Caco-2 (cell line): ENCODE data around the gene LMF2. TPM values are rescaled to one million over a fixed set of nuclear protein-coding genes. Genes with fewer than 3 reads are reported as not detected.

Experiments
- BruUV-seq: library from RNA; stranded (reverse); fragments of 400-500 nt; replicated peaks from 2 replicates; lab custom pipeline; 2021; lab: Mats Ljungman, UMichigan
- CTCF ChIA-PET: fragments of 300-600 bp; sonication (Branson Sonifier 250); formaldehyde crosslinking; loops from one replicate; lab custom pipeline; 2022; ENCODE audit warnings: antibody characterized with exemption; lab: Charles Lee
- POLR2A ChIA-PET: fragments of 300-600 bp; sonication (Branson Sonifier 250); formaldehyde crosslinking; loops from one replicate; lab custom pipeline; 2022; ENCODE audit warnings: antibody characterized with exemption; lab: Charles Lee
- DNase-seq, 2 experiments: peaks; one replicate each; pipeline versions ENCODE4 v3.0.0 to v3.0.0-alpha.2; 2020 to 2022
- H3K27me3 ChIP-seq: replicated peaks from 2 replicates; pipeline ENCODE4 v1.6.0; 2011; ENCODE audit warnings: low read length; ENCODE audit not compliant: control insufficient read depth, insufficient read depth
- H3K36me3 ChIP-seq: 2 replicates; pipeline ENCODE4 v1.5.1; 2011; ENCODE audit warnings: low read length; ENCODE audit not compliant: control insufficient read depth, insufficient read depth
- H3K4me1 ChIP-seq: fragments of 250-450 bp; sonication (Bioruptor Pico); 2 replicates; pipeline ENCODE4 v1.5.1; 2020; ENCODE audit warnings: mild to moderate bottlenecking
- H3K4me3 ChIP-seq: 2 replicates; pipeline ENCODE4 v1.5.1; 2011; ENCODE audit warnings: low read depth, mild to moderate bottlenecking, control low read depth, low read length
- H3K9me3 ChIP-seq: fragments of 250-450 bp; sonication (Bioruptor Pico); 2 replicates; pipeline ENCODE4 v1.5.1; 2020; ENCODE audit warnings: mild to moderate bottlenecking, moderate library complexity
- H3K27ac Mint-ChIP-seq: one replicate; pipeline ENCODE4 v1.8.0; 2022; ENCODE audit warnings: mixed read lengths; ENCODE audit not compliant: unreplicated experiment
- H3K27me3 Mint-ChIP-seq: one replicate; pipeline ENCODE4 v1.8.0; 2022; ENCODE audit warnings: mixed read lengths; ENCODE audit not compliant: insufficient read depth, unreplicated experiment
- H3K36me3 Mint-ChIP-seq: one replicate; pipeline ENCODE4 v1.8.0; 2022; ENCODE audit warnings: mild to moderate bottlenecking, mixed read lengths; ENCODE audit not compliant: insufficient read depth, unreplicated experiment
- H3K4me1 Mint-ChIP-seq: one replicate; pipeline ENCODE4 v1.8.0; 2022; ENCODE audit warnings: low read depth, mixed read lengths; ENCODE audit not compliant: unreplicated experiment
- H3K4me3 Mint-ChIP-seq: one replicate; pipeline ENCODE4 v1.8.0; 2022; ENCODE audit warnings: mild to moderate bottlenecking, moderate library complexity, mixed read lengths; ENCODE audit not compliant: unreplicated experiment
- H3K9me3 Mint-ChIP-seq: one replicate; pipeline ENCODE4 v1.8.0; 2022; ENCODE audit warnings: mixed read lengths; ENCODE audit not compliant: unreplicated experiment
- CTCF ChIP-seq, 2 experiments: fragments of 200-600 bp in 1 of 2; IDR thresholded peaks; 1 replicate in 1 of 2; 2 replicates in 1 of 2; pipeline versions ENCODE4 v1.5.1 to v1.8.0; 2011 to 2022; ENCODE audit warnings: antibody characterized with exemption in 1 of 2, control low read depth in 1 of 2, inconsistent platforms in 1 of 2, low read depth in 1 of 2, low read length in 1 of 2, mild to moderate bottlenecking in 1 of 2, moderate library complexity in 1 of 2; ENCODE audit not compliant: insufficient read depth in 1 of 2, severe bottlenecking in 1 of 2, unreplicated experiment in 1 of 2
- intact Hi-C: fragments of 100-400 bp; cut with micrococcal nuclease; formaldehyde crosslinking; loops from one replicate; pipeline ENCODE4 v1.10.0; 2022; ENCODE audit not compliant: unreplicated experiment
- total RNA-seq: library from RNA; stranded (reverse); gene quantifications from 2 replicates; pipeline ENCODE4 v1.2.3, GENCODE V29; 2022

Gene LMF2
- total RNA-seq, 1 experiment from 2014 or later, result 68.8 TPM

GRCh38 chr22:50465066-50465930 is 42.2 kb downstream of the LMF2 start:
- ChIA-PET POLR2A (no interaction called here), CTCF (no interaction called here)
- Histone ChIP-seq H3K9me3 (no peaks in the 10 kb centered on the region), H3K27me3 (no peaks in the 10 kb centered on the region), H3K4me3 (no peak overlapping the region), H3K36me3 (peaks cover 7% of the 10 kb centered on the region), H3K4me1 (peaks cover 9% of the 10 kb centered on the region; the same call in 1 of the 2 replicates)
- DNase-seq, result no peak
- peaks cover 15% of the 10 kb centered on the region for H3K36me3 Mint-ChIP-seq
- TF ChIP-seq CTCF (IDR thresholded peaks at IDR 0.05; ENCODE audit: insufficient read depth in 1 of 2, low read depth in 1 of 2, low read length in 1 of 2, severe bottlenecking in 1 of 2, unreplicated experiment in 1 of 2), result no peak
- intact Hi-C loops, result no loop called here
- H3K4me3 Mint-ChIP-seq, result no peak overlapping the region
- no TSS peak for BruUV-seq
- no peak overlapping the region for H3K27ac Mint-ChIP-seq
- H3K27me3 Mint-ChIP-seq, result no peaks in the 10 kb centered on the region
- H3K4me1 Mint-ChIP-seq, result peaks cover 5% of the 10 kb centered on the region
- H3K9me3 Mint-ChIP-seq, result no peaks in the 10 kb centered on the region

- no peak overlapping the region for H3K4me3 Mint-ChIP-seq
- H3K27ac Mint-ChIP-seq, result no peak overlapping the region
- TF ChIP-seq CTCF (IDR thresholded peaks at IDR 0.05; ENCODE audit: insufficient read depth in 1 of 2, low read depth in 1 of 2, low read length in 1 of 2, severe bottlenecking in 1 of 2, unreplicated experiment in 1 of 2), result no peak
- Histone ChIP-seq H3K9me3 (no peaks in the 10 kb centered on the region), H3K27me3 (no peaks in the 10 kb centered on the region), H3K4me1 (peaks cover 6% of the 10 kb centered on the region; the same call in 1 of the 2 replicates), H3K4me3 (no peak overlapping the region), H3K36me3 (peaks cover 7% of the 10 kb centered on the region)
- CTCF ChIA-PET, result no interaction called here
- POLR2A ChIA-PET, result no interaction called here
- H3K4me1 Mint-ChIP-seq, result peaks cover 5% of the 10 kb centered on the region
- no TSS peak for BruUV-seq
- no peaks in the 10 kb centered on the region for H3K27me3 Mint-ChIP-seq
- H3K9me3 Mint-ChIP-seq, result no peaks in the 10 kb centered on the region
- H3K36me3 Mint-ChIP-seq, result peaks cover 15% of the 10 kb centered on the region
- no peak for DNase-seq
- intact Hi-C loops, result no loop called here
Measured at GRCh38 chr22:50464451-50464850, 43.1 kb downstream of the LMF2 start.

- Histone ChIP-seq H3K27me3 (no peaks in the 10 kb centered on the region), H3K9me3 (no peaks in the 10 kb centered on the region), H3K4me1 (peaks cover 6% of the 10 kb centered on the region; the same call in 1 of the 2 replicates), H3K4me3 (no peak overlapping the region), H3K36me3 (peaks cover 7% of the 10 kb centered on the region)
- intact Hi-C loops, result no loop called here
- POLR2A ChIA-PET, result no interaction called here
- no peak for TF ChIP-seq CTCF (IDR thresholded peaks at IDR 0.05; ENCODE audit: insufficient read depth in 1 of 2, low read depth in 1 of 2, low read length in 1 of 2, severe bottlenecking in 1 of 2, unreplicated experiment in 1 of 2)
- BruUV-seq, result no TSS peak
- no peaks in the 10 kb centered on the region for H3K27me3 Mint-ChIP-seq
- no peak overlapping the region for H3K27ac Mint-ChIP-seq
- no peaks in the 10 kb centered on the region for H3K9me3 Mint-ChIP-seq
- DNase-seq, result no peak
- peaks cover 25% of the 10 kb centered on the region for H3K36me3 Mint-ChIP-seq
- CTCF ChIA-PET, result no interaction called here
- H3K4me3 Mint-ChIP-seq, result no peak overlapping the region
- H3K4me1 Mint-ChIP-seq, result peaks cover 5% of the 10 kb centered on the region
Measured at GRCh38 chr22:50463188-50463900, 44.2 kb downstream of the LMF2 start.
